Left lung (tissue), 10 donors: ENCODE measurements around the gene DIPK1B. TPM values are rescaled to one million over a fixed set of nuclear protein-coding genes. Genes with fewer than 3 reads are reported as not detected.

Experiments
- ATAC-seq: fragments of 200-7000 bp; cut with Tn5 transposase; one replicate; pipeline ENCODE4 v1.9.1; 2020; ENCODE audit warnings: moderate library complexity
- DNase-seq, 4 donors: peaks; one replicate each; pipeline ENCODE4 v3.0.0-alpha.2; 2013 to 2020
- H3K27ac ChIP-seq, 2 donors: fragments of 200-600 bp; sonication (generic) in 1 of 2; one replicate each; pipeline versions ENCODE4 v1.5.0 to v1.8.0; 2020 to 2021
- H3K27me3 ChIP-seq, 2 donors: fragments of 200-600 bp; sonication (generic) in 1 of 2; one replicate each; pipeline versions ENCODE4 v1.5.0 to v1.8.0; 2020 to 2021
- H3K36me3 ChIP-seq, 2 donors: fragments of 200-600 bp; sonication (generic) in 1 of 2; one replicate each; pipeline versions ENCODE4 v1.5.0 to v1.8.0; 2020 to 2021
- H3K4me1 ChIP-seq, 2 donors: fragments of 200-600 bp; one replicate each; pipeline ENCODE4 v1.8.0; 2021
- H3K4me3 ChIP-seq, 2 donors: fragments of 200-600 bp; sonication (generic) in 1 of 2; one replicate each; pipeline versions ENCODE4 v1.5.0 to v1.8.0; 2020 to 2021; ENCODE audit warnings: mild to moderate bottlenecking in 1 of 2
- H3K9me3 ChIP-seq, 2 donors: fragments of 200-600 bp; sonication (generic) in 1 of 2; one replicate each; pipeline versions ENCODE4 v1.5.0 to v1.8.0; 2020 to 2021
- CTCF ChIP-seq, 2 donors: fragments of 200-600 bp; sonication (generic) in 1 of 2; IDR thresholded peaks; one replicate each; pipeline versions ENCODE4 v1.5.0 to v1.8.0; 2021; ENCODE audit warnings: antibody characterized with exemption in 2 of 2
- intact Hi-C, 2 donors: fragments of 100-400 bp; cut with DNase I; formaldehyde crosslinking; loops; one replicate each; pipeline versions ENCODE4 v1.11.2 to v1.14.2; 2022
- polyA plus RNA-seq, 6 donors: library from polyadenylated mRNA; unstranded; fragments of 120-200 nt; gene quantifications; one replicate each; pipeline ENCODE4 v1.2.1, GENCODE V29; 2013; ENCODE audit not compliant: insufficient read length in 6 of 6
- total RNA-seq, 2 donors: library from RNA; stranded (reverse); fragmentation: NEBNext Ultra II Directional; extraction: Animal tissue kit (Norgen Biotek cat#: 25700); gene quantifications; one replicate each; pipeline ENCODE4 v1.2.1, GENCODE V29; 2021
- donor health status: DM: no; HTN: yes; CAD: no.
- donor health status: DM: no; HTN: no; CAD: no.

The DIPK1B gene
- total and polyA plus RNA-seq, 8 donors = 12.6 to 37.4 (median 28.6) TPM

GRCh38 chr9:136667940-136668760 lies 44.2 kb upstream of the DIPK1B start:
- peak overlapping the region; percentile 24 to 41 for H3K4me3 ChIP-seq
- peaks cover 0 to 69% of the 10 kb centered on the region in 2 donors for H3K27me3 ChIP-seq
- no peak for TF ChIP-seq CTCF (IDR thresholded peaks at IDR 0.05)
- peaks cover 0 to 23% of the 10 kb centered on the region in 2 donors for H3K36me3 ChIP-seq
- no peaks in the 10 kb centered on the region for H3K9me3 ChIP-seq
- peaks cover 0 to 39% of the 10 kb centered on the region in 2 donors for H3K4me1 ChIP-seq
- intact Hi-C loops = no loop called here
- H3K27ac ChIP-seq = peak overlapping the region; percentile 73 to 77
- DNase-seq (no peak), ATAC-seq (no peak)

- Histone ChIP-seq H3K27me3 (peaks cover 0 to 59% of the 10 kb centered on the region in 2 donors), H3K4me1 (peaks cover 0 to 42% of the 10 kb centered on the region in 2 donors), H3K4me3 (peak overlapping the region; percentile 24 to 41), H3K27ac (peak overlapping the region; percentile 73 to 77), H3K9me3 (no peaks in the 10 kb centered on the region), H3K36me3 (peaks cover 0 to 33% of the 10 kb centered on the region in 2 donors)
- DNase-seq = no peak
- intact Hi-C loops = no loop called here
- TF ChIP-seq CTCF (IDR thresholded peaks at IDR 0.05) = no peak
- no peak for ATAC-seq
Observed at GRCh38 chr9:136668983-136669790, 43.2 kb upstream of the DIPK1B start.

GRCh38 chr9:136669791-136670464 lies 42.4 kb upstream of the DIPK1B start:
- H3K9me3 ChIP-seq = no peaks in the 10 kb centered on the region
- peaks cover 0 to 51% of the 10 kb centered on the region in 2 donors for H3K27me3 ChIP-seq
- ATAC-seq (no peak), DNase-seq (no peak)
- peak overlapping the region; percentile 73 to 77 for H3K27ac ChIP-seq
- TF ChIP-seq CTCF (IDR thresholded peaks at IDR 0.05) = no peak
- H3K36me3 ChIP-seq = peaks cover 0 to 40% of the 10 kb centered on the region in 2 donors
- H3K4me1 ChIP-seq = peaks cover 0 to 49% of the 10 kb centered on the region in 2 donors
- intact Hi-C loops = no loop called here
- peak overlapping the region in 1 of 2 donors; percentile 41 for H3K4me3 ChIP-seq

- Histone ChIP-seq H3K27me3 (peaks cover 0 to 46% of the 10 kb centered on the region in 2 donors), H3K9me3 (no peaks in the 10 kb centered on the region), H3K4me1 (peaks cover 0 to 45% of the 10 kb centered on the region in 2 donors), H3K27ac (peak overlapping the region; percentile 73 to 77), H3K4me3 (peak overlapping the region in 1 of 2 donors; percentile 41), H3K36me3 (peaks cover 0 to 44% of the 10 kb centered on the region in 2 donors)
- intact Hi-C loops = no loop called here
- TF ChIP-seq CTCF (IDR thresholded peaks at IDR 0.05) = no peak
- DNase-seq (no peak), ATAC-seq (no peak)
Observed at GRCh38 chr9:136670576-136671253, 41.7 kb upstream of the DIPK1B start.
